ENCODE data around the gene OR2T35. TPM values are rescaled to one million over a fixed set of nuclear protein-coding genes. Genes with fewer than 3 reads are reported as not detected.

OR2T35 gene
- total RNA-seq, 1 experiment from 2014 or later = not detected

GRCh38 chr1:248599396-248599795, 45.7 kb downstream of the OR2T35 start:
- H3K36me3 ChIP-seq (ENCODE audit: control insufficient read depth in 1 of 2, insufficient read depth in 2 of 2, low read length in 2 of 2) = no peaks in the 10 kb centered on the region
- no peak overlapping the region for H2AFZ ChIP-seq (ENCODE audit: low read depth, low read length, poor library complexity, severe bottlenecking)
- intact Hi-C loops (cut with micrococcal nuclease) = no loop called here
- H4K20me1 ChIP-seq (ENCODE audit: insufficient read depth) = no peaks in the 10 kb centered on the region; the same call in 1 of the 2 replicates
- H3K4me1 ChIP-seq (ENCODE audit: control insufficient read depth in 1 of 2, insufficient read depth in 2 of 2, low read length in 2 of 2) = no peaks in the 10 kb centered on the region
- no peak overlapping the region for H3K9ac ChIP-seq (ENCODE audit: low read length)
- ChIA-PET CTCF (no interaction called here), RAD21 (ENCODE audit: low non-redundant PET in 1 of 2, low total read pairs in 2 of 2, uncharacterized antibody in 2 of 2, unreplicated experiment in 2 of 2) (no interaction called here), POLR2A (no interaction called here)
- no peaks in the 10 kb centered on the region for H3K9me2 ChIP-seq (ENCODE audit: insufficient read depth)
- no peak for ATAC-seq
- no TSS peak for BruUV-seq (replicated peaks)
- no peak for TF ChIP-seq EGR1 (IDR thresholded peaks at IDR 0.05; ENCODE audit: low read depth)
- TF ChIP-seq ZNF274 (IDR thresholded peaks at IDR 0.05; ENCODE audit: low read depth, low read length) = no peak
- TF ChIP-seq FOSL1 (IDR thresholded peaks at IDR 0.05; ENCODE audit: low read depth) = no peak
- TF ChIP-seq ZBTB33 (IDR thresholded peaks at IDR 0.05; ENCODE audit: extremely low read depth, insufficient replicate concordance, low read length) = no peak
- no peak for TF ChIP-seq ATF3 (IDR thresholded peaks at IDR 0.05)
- H3K79me2 ChIP-seq (ENCODE audit: insufficient read depth, low read length) = no peaks in the 10 kb centered on the region
- H3K9me3 ChIP-seq (ENCODE audit: control insufficient read depth in 1 of 2, insufficient read depth in 1 of 2, low read depth in 1 of 2, low read length in 2 of 2) = no peaks in the 10 kb centered on the region
- no peak overlapping the region for H3K4me3 ChIP-seq (replicated peaks in 1 of 2; ENCODE audit: low read depth in 1 of 2, low read length in 2 of 2)
- H3K4me2 ChIP-seq (ENCODE audit: low read length) = no peak overlapping the region
- no peak for DNase-seq (ENCODE audit: low read depth, low spot score)
- no peak overlapping the region for H3K27ac ChIP-seq (ENCODE audit: low read depth, low read length)
- no peaks in the 10 kb centered on the region for H3K27me3 ChIP-seq (ENCODE audit: insufficient read depth, low read length)

- DNase-seq (ENCODE audit: low read depth, low spot score) = no peak
- intact Hi-C loops (cut with micrococcal nuclease) = no loop called here
- H3K27ac ChIP-seq (ENCODE audit: low read depth, low read length) = no peak within 1 kb of the TSS
- H3K9ac ChIP-seq (ENCODE audit: low read length) = no peak within 1 kb of the TSS
- CTCF ChIA-PET = no interaction called here
- H2AFZ ChIP-seq (ENCODE audit: low read depth, low read length, poor library complexity, severe bottlenecking) = no peak within 1 kb of the TSS
- H3K4me2 ChIP-seq (ENCODE audit: low read length) = no peak within 1 kb of the TSS
- no peaks in the 10 kb centered on the region for H3K4me1 ChIP-seq (ENCODE audit: control insufficient read depth in 1 of 2, insufficient read depth in 2 of 2, low read length in 2 of 2)
- H3K4me3 ChIP-seq (replicated peaks in 1 of 2; ENCODE audit: low read depth in 1 of 2, low read length in 2 of 2) = no peak within 1 kb of the TSS
- H3K27me3 ChIP-seq (ENCODE audit: insufficient read depth, low read length) = no peaks in the 10 kb centered on the region
- no peaks in the 10 kb centered on the region for H3K9me3 ChIP-seq (ENCODE audit: control insufficient read depth in 1 of 2, insufficient read depth in 1 of 2, low read depth in 1 of 2, low read length in 2 of 2)
- no TSS peak for BruUV-seq (replicated peaks)
- no peak for ATAC-seq
- H3K36me3 ChIP-seq (ENCODE audit: control insufficient read depth in 1 of 2, insufficient read depth in 2 of 2, low read length in 2 of 2) = no peaks in the 10 kb centered on the region
- RAD21 ChIA-PET (ENCODE audit: low non-redundant PET in 1 of 2, low total read pairs in 2 of 2, uncharacterized antibody in 2 of 2, unreplicated experiment in 2 of 2) = no interaction called here
- H4K20me1 ChIP-seq (ENCODE audit: insufficient read depth) = no peaks in the 10 kb centered on the region
- POLR2A ChIA-PET = no interaction called here
- no peaks in the 10 kb centered on the region for H3K79me2 ChIP-seq (ENCODE audit: insufficient read depth, low read length)
- H3K9me2 ChIP-seq (ENCODE audit: insufficient read depth) = no peaks in the 10 kb centered on the region
- TF ChIP-seq SRF (IDR thresholded peaks at IDR 0.05; ENCODE audit: low read depth) (no peak), ZBTB33 (IDR thresholded peaks at IDR 0.05; ENCODE audit: extremely low read depth, insufficient replicate concordance, low read length) (no peak), EGR1 (IDR thresholded peaks at IDR 0.05; ENCODE audit: low read depth) (no peak), ZNF274 (IDR thresholded peaks at IDR 0.05; ENCODE audit: low read depth, low read length) (no peak), POLR2A (IDR thresholded peaks at IDR 0.05; ENCODE audit: borderline replicate concordance, extremely low read depth, insufficient read depth, insufficient read length) (no peak), REST (IDR thresholded peaks at IDR 0.05; ENCODE audit: low read depth) (no peak), POLR2AphosphoS5 (IDR thresholded peaks at IDR 0.05; ENCODE audit: low read depth, low read length) (no peak), JUND (IDR thresholded peaks at IDR 0.05) (no peak), EZH2phosphoT487 (IDR thresholded peaks at IDR 0.05; ENCODE audit: borderline replicate concordance) (no peak), ATF3 (IDR thresholded peaks at IDR 0.05) (no peak)
These were observed 47.5 kb downstream of the OR2T35 start, which contains the start of gene OR2T10 for GRCh38 chr1:248597589-248597988. Gene OR2T10, minus strand, starts transcription at chr1:248597700. Its CDS starts 3,932 bp downstream, at chr1:248593768.
